LoVo (cell line): ENCODE measurements around the gene MRPL16.
"Not testable (repeated sequence)": the region's sequence is repeated elsewhere in the genome, so short reads cannot be mapped to it uniquely, and the experiment has no call there.

Experiments used
- DNase-seq: peaks from one replicate; pipeline ENCODE4 v3.0.0-alpha.2; 2016; ENCODE audit warnings: low spot score

Gene MRPL16

GRCh38 chr11:59810189-59810910, at the start of gene MRPL16:
TSS of gene MRPL16 (minus strand) at chr11:59810778. CDS start at chr11:59810658, 120 bp downstream.
- DNase-seq, result peak; percentile 96

- no peak for DNase-seq
Measured at GRCh38 chr11:59859673-59860072, 49.1 kb upstream of the MRPL16 start.

GRCh38 chr11:59857439-59858434, 47.2 kb upstream of the MRPL16 start:
- DNase-seq, result peak; percentile 65

DNA sequence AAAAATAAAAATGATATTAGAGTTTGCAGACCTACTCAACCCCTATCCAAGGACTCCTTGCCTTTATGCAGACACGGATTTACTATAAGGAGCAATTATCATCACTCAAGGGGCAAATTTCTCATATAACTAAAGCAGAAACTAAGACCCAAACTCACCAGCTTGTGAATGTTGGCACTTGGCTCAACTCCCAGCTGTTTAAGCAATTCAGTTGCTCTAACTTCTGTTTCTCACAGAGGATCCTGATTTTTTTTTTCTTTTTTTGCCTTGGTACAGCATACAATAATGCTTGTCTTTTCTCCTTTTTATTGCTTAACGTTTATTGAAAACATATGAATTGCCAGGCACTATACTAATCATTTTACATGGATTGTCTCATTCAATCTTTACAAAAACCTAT, 44.3 kb upstream of the MRPL16 start:
- no peak for DNase-seq

DNA sequence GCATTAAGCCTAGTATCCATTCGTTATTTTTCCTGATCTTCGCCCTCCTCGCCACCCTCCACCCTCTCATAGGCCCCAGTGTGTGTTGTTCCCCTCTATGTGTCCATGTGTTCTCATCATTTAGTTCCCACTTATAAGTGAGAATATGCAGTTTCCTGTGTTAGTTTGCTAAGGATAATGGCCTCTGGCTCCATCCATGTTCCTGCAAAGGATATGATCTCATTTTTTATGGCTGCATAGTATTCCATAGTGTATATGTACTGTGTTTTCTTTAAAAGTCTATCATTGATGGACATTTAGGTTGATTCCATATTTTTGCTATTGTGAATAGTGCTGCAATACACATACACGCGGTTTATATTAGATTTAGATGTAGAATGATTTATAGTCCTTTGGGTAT, 40.8 kb upstream of the MRPL16 start:
- DNase-seq, result not testable (repeated sequence)

GRCh38 chr11:59849551-59849950, 39.0 kb upstream of the MRPL16 start:
- DNase-seq, result not testable (repeated sequence)

DNA sequence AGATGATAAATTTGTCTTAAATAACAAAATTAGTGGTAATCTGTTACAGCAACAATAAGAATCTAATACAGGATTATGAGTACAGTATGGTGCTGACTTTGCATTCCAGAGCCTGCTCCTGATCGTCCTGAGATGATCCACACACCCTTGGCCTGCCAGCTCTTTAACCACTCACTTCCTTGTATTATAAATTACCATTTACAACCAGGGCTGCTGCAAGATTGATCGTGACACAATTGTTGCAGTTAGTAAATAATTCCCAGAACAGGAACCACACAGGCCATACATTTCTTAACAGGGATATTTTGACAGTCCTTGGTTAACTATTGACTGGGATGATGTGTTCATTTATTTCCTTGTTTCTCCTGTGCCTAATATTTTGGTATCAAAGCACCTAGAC, 38.6 kb upstream of the MRPL16 start:
- peak; percentile 45 for DNase-seq

GRCh38 chr11:59848439-59848838, 37.9 kb upstream of the MRPL16 start:
- not testable (repeated sequence) for DNase-seq

DNA sequence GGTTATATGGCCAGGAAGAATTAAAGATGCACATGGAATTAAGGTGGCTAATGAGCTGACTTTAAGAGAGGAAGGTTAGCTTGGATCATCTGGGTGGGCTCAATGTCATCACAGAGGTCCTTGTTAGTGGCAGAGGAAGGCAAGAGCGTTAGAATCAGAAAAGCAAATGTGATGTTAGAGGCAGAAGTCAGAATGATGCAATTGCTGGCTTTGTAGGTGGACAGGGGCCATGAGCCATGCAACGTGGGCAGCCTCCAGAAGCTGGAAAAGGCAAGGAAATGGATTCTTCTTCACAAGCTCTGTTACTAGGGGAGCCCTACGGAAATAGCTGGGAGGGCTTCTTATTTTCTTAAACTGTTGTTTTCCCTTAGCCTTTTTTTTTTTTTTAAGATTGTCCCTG, 37.0 kb upstream of the MRPL16 start:
- no peak for DNase-seq

DNA sequence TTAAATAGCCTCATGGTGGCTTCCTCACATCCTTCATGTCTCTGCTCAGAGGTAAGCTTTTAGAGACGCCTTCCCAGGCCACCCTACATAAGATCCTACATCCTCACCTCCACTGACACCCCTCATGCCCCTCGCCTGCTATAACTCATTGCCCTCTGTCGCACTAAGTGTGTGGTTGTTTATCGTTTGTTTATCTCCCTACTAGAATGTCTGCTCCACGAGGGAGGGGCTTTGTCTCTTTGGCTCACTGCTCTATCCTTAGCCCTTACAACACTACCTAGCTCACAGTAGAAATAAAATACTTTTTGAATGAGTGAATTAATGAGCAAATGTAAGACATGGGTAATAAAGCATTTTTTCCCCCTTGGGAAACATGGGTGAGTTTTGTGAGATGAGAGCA, 36.0 kb upstream of the MRPL16 start:
- DNase-seq, result no peak

GRCh38 chr11:59845399-59845798, 34.8 kb upstream of the MRPL16 start, which contains the start of gene CBLIF:
TSS of gene CBLIF (minus strand) at chr11:59845499. CDS start at chr11:59845453, 46 bp downstream.
- DNase-seq, result no peak

DNA sequence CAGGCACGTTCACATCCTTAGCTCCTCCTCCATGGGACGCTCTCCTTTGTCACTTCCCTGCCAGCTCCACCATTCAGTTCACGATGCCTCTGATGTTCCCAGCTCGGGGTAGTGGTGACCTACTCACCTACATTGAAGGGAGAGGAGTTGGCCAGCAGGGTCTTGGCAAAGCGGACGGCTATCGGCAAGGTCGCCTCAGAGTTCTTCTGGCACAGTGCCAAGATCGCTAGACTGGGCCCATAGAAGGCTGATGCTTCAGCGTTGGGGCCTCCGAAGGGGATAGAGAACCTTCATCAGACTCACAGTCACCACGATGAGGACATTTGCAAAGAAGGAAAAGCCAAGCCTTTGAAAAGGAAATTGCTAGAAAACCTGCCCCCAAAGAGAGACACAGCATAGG, 31.7 kb upstream of the MRPL16 start:
- no peak for DNase-seq

GRCh38 chr11:59841514-59841913, 30.9 kb upstream of the MRPL16 start:
- no peak for DNase-seq

- DNase-seq, result no peak
Measured at GRCh38 chr11:59839615-59840014, 29.0 kb upstream of the MRPL16 start.

- DNase-seq, result no peak
Measured at GRCh38 chr11:59833602-59834001, 23.0 kb upstream of the MRPL16 start.

DNA sequence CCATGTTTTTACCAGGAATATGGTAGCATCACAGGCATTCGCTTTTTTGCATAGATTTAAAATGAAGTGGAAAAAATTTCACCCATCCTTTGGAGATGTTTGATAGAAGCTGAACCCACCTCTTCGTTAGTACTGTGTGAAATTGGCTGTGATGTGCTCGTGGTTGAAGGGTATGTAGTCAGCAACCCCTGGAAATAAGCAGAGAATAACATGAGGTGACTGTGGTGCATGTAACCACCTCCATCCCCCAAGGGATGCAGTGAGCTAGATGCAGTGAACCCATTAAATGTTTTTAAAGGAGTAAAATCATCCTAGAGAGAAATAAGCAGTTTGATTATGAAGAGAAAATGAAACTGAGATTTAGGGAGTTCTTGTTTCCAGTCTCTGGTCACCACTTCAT, 18.8 kb upstream of the MRPL16 start:
- no peak for DNase-seq

DNA sequence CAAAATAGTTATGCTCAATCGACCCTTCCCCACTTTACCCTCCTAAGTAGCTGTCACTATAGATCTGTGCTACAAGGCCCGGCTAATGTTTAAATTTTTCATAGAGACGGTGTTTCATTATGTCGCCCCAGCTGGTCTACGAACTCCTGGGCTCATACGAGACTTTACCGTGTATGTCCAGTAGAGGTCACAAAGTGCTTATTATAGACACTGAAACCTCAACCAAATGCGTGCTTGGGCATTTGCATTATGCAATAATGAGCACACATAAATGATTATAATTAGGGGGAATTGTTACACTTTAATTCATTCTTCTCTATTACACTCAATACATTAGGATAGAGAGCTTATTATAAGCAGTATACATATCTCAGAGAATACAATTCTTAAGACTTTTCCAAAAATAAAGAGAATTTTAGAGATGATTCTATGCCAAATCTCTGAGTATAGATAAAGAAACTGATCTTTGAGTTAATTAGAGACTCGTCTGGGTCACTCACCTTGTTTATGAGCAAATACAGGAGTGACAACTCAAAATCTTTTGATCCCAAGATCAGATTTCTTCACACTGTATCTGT, 12.5 kb upstream of the MRPL16 start:
- peak; percentile 61 for DNase-seq

DNA sequence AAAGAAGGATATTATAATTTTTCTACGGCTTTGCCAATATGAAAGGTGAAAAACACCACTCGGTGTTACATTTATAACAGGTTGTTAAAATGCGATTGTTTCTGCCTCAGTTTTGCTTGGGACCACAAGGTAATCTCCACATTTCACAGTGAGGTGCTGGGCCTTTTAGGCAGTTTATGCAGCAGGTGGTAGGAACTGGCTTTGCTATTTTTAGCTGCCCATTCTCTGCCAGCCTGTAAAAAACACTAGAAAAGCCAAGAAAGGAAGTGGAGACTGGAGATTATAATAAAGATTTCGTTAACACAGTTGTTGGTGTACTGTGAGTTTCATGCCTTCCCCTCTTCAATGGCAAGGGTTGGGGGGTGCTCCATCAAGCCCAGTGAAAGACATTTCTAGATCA, 8.0 kb upstream of the MRPL16 start:
- no peak for DNase-seq

- not testable (repeated sequence) for DNase-seq
Measured at GRCh38 chr11:59816434-59816833, 5.9 kb upstream of the MRPL16 start.

DNA sequence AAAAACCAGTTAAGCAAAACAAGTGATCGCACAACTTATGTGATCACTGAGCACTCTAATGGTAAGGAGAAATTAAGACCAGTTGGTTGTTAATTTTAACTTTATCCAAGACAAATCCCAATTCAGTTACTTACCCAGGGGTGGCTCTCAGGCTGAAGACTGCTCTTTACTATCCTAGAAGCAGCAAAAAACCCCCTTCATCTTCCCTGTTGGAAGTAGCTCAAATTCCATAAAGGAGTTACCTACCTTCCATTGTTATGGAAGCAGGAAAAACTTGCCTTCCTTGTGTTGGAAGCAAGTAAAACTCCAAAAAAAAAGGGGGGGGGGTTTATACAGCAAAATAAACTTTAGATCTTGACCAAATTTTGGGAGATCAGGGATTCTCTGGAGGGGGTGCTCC, 5.2 kb upstream of the MRPL16 start:
- DNase-seq, result no peak

GRCh38 chr11:59814021-59814420, 3.4 kb upstream of the MRPL16 start:
- no peak for DNase-seq

GRCh38 chr11:59813364-59813763, 2.8 kb upstream of the MRPL16 start:
- DNase-seq, result no peak

GRCh38 chr11:59812220-59812619, 1.6 kb upstream of the MRPL16 start:
- DNase-seq, result no peak
